RCC 7860 (cell line): ENCODE data around the gene EBP.
A peak's percentile ranks its signal among the peaks of the same experiment; 100 is the strongest.

ENCODE experiments used
- DNase-seq: peaks from one replicate; pipeline ENCODE4 v3.0.0-alpha.2; 2015; ENCODE audit warnings: low spot score
- FAIRE-seq: peaks from 2 replicates; lab custom pipeline; 2012; peaks lifted over from hg19 to GRCh38; lab: Jason Lieb, UNC

Gene EBP

DNA sequence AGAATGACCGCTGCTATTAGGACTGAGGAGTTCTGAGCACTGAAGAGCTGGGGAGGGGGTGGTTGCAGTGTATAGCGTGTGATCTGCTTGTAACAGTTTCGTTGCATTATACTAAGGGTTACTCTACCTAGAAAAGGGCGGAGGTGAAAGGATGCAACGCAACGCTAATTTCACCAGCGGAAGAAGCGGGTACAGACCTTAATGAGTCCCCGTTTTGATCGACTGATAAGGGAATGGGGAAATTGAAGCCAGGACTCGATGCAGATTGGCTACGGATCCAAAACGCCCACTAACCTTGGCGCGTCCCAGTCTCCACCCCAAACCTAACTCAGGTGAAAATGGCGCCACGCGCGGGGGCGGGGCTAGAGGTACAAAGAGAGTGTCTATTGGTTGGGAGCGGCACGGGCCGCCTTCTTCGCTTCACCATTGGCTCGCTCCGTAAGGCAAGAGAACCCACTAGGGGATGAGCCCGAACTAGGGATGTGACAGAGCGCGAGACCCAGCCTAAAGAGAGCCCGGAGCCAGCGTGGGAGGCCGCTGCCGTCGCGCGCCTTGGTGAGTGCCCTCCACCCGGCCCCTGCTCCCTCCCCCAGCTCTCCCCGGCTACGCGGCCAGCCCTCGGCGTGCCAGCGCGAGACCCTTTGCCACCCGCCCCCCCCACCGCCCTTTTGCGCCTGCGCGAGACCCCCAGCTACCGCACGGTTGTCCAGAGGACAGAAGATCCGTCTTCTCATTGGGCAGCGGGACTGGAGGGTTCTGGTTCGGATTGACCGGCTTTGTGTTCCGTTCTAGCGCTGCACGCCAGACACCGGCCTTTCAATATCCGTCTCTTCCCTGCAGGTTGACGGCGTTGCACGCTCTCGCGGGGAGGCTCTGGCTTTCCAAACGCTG lies at the start of gene EBP:
Gene EBP, plus strand, starts transcription at position 456 of the 891 bp plus-strand sequence. CDS start 1,964 bp downstream, outside the sequence.
- DNase-seq (peak; percentile 86), FAIRE-seq (peak; percentile 93)

DNA sequence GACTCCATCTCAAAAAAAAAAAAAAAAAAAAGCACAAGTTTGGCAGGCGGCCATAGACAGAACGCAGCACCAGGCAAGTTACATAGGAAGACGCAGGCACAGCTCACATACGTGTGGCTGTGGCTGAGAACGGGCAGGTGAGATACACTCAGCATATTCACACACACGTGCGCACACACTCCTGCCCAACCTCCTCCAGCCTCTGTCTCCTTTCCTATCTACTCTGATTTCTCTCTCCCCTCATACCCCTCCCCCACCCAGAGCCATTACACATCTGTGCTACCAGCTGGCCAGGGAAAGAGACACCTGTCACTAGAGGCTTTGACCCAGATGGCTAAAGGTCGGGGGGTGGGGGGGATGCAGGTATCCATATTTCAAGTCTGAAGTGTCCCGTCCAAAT lies 49.4 kb upstream of the EBP start:
- FAIRE-seq (no peak), DNase-seq (no peak)

DNA sequence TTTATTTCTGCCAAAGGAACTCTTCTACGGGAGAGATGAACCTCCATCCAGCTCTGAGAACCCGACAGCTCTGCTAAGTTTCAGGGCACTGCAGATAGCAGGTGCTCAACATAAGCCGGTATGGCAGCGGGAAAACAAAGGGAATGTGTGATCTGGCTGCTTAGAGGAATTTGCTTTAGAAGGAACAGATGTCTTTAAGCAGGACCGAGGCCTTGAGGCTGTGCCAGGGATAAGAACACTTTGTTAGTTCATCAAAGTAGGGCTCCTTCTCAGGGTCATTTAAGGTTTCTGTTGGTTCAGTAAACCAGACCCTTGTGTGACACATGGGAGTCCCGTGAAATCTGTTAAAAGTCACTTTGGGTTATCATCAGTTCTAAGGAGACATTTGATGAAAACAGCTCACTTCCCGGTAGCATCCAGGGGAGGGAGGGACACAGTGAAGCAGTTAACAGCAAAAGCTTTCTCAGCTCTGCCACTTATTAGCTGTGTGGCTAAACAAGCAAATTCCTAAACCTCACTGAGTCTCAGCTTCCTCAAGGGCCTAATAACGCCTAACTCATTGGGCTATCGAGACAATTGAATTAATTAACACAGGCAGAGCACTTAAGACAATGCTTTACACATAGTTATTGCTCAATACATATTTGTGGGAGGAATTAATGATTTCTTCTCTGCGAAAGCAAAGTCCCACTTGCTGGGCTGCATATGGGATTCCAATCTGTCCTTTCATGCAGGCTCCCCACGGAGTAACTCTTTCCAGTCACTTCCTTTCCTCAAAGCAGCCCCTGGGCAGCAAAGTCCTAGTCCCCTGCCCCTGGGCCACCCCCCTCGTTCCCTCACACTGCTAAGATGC lies 48.5 kb upstream of the EBP start:
- FAIRE-seq = no peak
- no peak for DNase-seq

DNA sequence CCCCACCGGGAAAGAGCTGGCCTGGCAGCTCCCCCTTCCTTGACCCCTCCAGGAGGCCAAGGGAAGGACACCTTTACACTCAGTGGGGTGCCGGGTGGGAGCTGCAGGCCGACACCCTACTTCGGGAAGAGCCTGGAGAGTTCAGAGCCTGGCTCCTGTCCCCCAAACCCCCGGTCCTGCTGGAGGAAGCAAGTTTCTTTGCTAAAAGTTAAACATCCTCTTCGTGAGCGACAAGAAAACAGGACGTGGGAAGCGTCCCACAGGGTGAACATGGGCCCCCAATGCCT lies 48.0 kb upstream of the EBP start:
- FAIRE-seq (no peak), DNase-seq (no peak)

DNA sequence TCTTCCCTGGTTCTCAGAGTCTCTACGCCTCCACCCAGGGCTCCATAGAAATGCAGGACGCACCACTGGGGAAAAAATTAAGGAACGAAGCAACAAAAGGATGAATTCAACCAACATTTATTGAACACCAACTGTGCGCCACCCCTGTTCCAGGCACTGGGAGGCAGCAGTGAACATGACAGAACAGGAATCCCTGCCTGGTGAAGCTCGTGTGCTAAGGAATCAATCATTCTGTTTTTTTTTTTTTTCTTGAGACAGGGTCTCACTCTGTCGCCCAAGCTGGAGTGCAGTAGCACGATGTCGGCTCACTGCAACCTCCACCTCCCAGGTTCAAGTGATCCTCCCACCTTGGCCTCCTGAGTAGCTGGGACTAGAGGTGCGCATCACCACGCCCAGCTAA lies 47.5 kb upstream of the EBP start:
- DNase-seq (no peak), FAIRE-seq (no peak)

DNA sequence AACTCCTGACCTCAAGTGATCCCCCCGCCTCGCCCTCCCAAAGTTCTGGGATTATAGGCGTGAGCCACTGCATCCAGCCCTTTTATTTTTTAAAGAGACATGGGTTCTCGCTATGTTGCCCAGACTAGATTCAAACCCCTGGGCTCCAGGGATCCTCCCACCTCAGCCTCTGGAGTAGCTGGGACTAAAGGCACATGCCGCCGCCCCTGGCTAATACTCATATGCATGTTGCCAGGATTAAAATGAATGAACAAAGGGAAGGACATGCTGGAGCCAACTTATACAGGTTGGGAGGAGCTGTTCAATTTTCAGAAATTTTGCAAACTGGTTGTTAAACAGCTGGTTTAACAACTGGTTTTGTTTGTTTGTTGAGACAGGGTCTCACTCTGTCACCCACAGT lies 47.0 kb upstream of the EBP start:
- no peak for DNase-seq
- FAIRE-seq = no peak

DNA sequence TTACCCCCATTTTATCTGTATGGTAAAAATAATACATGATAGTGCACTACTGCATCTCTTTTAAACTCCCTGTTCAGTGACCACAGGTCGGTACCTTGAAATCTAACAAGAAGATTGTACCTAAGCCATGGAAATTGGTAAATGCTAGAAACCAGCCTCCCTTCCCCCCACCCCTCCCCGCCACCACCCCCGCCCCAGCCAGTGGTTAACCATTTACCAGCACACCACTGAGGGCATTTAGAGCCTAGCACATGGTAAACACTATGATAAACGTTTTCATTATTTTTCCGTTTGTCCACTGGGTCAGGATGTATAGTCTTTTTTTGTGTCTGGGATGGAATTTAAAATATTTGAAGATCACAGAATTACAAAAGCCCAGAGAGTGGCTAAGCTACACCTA lies 46.3 kb upstream of the EBP start:
- no peak for DNase-seq
- no peak for FAIRE-seq

DNA sequence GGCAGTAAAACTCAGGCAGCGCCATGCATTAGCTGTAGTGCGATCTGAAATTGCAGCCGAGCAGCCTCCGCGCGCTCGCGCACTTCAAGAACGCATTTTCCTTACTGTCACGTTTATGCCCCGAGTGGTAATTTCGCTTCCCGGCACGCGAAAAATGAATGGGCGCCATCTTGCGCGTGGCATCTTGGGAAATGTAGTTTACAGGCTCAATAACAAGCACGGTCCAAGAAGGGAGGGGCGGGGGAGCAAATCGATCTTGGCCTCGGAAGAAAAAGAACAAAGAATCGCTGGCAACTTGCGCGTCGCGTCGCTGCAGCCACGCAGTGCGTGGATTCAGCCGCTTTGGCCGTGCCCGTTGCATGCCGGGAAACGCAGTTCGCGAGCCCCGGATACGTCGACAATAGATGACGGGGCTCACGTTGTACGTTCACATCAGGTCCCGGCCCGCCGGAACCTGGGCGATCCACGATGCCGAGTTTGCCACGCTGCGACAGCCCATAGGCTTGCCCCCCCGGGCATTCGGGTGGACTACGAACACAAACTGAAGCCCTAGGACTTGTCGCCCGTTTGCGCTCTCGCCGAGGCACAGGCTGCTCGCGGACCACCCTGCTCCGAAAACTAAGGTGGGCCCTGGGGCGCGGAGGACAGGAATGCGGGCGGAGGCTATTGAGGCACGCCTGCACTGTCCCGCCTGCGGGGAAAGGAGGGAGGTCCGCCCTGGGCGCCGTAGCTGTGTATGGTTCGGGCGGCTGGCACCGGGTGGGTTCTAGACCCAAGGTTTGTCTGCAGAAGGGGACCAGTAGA lies 45.6 kb upstream of the EBP start, which contains the start of gene FTSJ1:
Gene FTSJ1, plus strand, starts transcription at position 426 of the 804 bp plus-strand sequence. CDS start 1,849 bp downstream, outside the sequence.
- DNase-seq = peak; percentile 76
- FAIRE-seq = peak; percentile 88

DNA sequence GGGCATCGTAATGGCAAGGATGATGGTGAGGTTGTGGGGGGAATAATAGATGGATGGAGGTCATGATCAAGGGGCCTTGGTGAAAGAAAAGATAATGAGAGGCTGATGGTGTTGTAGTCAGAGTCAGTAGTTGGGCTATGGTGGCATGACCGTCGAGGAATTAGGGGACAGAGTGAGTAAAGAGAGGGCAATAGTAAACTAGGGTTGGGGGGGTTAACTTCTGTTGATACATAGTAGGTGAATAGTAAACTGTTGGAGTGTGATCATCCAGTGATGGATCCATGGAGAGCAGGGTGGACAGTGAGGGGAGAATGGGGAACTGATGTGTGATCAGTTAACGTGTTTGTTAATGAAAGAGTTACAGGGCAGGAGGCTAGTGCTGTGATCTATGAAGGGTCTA lies 44.7 kb upstream of the EBP start:
- DNase-seq (no peak), FAIRE-seq (no peak)

DNA sequence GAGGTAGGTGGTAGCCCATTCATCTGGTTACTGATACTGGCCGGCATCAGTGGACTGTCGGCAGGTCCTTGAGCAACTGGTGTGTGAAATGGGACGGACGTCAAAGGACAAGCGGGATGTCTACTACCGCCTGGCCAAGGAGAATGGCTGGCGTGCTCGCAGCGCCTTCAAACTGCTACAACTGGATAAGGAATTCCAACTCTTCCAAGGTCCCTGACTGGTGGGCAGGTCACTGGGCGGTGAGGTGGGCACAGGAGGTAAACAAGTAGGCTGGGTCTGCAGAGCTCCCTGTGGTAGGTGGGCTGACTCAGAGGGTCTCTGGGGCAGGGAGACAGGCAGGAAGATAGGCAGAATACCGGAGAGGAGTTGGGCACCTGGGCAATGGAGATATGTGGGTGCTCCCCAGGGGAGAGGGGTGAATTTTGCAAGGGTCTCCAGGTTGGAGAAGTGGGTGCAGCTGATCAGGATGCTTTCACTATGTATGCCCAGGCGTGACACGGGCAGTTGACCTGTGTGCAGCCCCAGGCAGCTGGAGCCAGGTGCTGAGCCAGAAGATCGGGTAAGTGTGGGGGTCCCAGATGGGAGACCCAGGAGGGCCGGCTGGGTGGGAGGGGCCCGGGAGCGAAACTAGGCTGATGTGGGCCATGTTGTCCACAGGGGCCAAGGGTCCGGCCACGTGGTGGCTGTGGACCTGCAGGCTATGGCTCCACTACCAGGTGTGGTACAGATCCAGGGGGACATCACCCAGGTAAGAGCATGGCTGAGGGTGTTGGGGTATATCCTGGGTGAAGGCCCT lies 43.5 kb upstream of the EBP start:
- no peak for DNase-seq
- FAIRE-seq = no peak

DNA sequence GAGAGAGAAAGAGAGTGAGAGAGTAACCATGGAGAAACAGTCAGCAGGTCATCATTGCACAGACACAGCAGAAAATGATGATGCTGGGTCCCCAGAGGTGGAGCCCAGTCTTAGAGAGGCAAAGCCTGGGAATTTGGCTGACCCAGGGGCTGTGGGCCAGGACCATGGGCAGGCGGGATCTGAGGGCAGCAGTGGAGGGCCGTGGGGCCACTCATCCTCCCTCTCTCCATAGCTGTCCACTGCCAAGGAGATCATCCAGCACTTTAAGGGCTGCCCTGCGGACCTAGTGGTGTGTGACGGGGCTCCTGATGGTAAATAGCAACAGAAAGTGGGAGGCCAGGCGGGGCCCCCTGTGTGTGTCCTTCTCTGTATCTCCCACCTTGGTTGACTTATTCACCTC lies 42.8 kb upstream of the EBP start:
- no peak for DNase-seq

DNA sequence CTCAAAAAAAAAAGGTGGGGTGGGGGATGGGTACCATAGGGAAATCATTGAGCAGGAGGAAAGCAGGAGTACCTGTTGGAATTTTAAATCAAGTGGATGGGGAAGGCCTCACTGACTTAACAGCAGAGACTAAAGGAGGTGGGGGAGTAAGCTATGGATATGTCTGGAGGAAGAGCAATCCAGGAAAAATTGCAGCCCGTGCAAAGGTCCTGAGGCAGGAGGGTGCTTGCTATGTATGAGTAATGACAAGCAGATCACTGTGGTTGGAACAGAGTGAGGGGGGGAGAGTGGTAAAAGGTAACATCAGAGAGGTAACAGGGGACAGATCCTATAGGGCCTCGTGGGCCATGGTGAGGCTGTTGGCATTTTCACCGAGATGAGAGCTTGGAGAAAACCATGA lies 41.5 kb upstream of the EBP start:
- FAIRE-seq = no peak
- DNase-seq = no peak

More for the DNA sequence above, 42.8 kb upstream of the EBP start:
- no peak for FAIRE-seq

DNA sequence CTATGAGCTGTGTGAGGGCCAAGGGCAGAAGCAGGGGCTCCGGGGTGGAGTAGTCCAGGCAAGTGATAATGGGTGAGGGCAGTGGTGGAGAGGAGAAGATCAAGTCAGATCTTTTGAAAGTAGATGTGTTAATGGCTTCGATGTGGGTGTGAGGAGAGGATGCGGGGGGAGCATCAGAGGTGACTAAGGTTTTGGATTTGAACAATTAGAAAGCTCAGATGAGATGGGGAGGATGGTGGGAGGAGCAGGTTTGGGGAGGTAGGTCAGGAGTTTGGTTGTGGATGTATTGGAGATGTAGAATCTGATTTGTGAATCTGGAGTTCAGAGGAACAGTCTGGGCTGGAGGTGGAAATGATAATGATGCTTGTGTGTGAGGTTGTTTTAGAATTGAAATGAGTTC lies 41.0 kb upstream of the EBP start:
- FAIRE-seq (no peak), DNase-seq (no peak)

DNA sequence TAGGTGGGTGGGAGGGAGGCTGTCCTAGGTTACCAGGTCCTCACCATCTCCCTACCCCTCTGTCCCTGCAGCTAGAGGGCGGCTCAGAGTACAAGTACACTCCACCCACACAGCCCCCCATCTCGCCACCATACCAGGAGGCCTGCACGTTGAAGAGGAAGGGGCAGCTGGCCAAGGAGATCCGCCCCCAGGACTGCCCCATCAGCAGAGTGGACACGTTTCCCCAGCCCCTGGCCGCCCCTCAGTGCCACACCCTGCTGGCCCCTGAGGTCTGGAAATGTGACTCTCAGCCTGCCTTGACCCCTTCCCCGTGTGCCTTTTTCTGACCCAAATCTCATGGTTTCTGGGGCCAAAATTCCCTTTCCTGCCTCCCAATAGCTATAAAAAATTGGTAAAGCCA lies 39.1 kb upstream of the EBP start:
- FAIRE-seq = no peak
- no peak for DNase-seq

DNA sequence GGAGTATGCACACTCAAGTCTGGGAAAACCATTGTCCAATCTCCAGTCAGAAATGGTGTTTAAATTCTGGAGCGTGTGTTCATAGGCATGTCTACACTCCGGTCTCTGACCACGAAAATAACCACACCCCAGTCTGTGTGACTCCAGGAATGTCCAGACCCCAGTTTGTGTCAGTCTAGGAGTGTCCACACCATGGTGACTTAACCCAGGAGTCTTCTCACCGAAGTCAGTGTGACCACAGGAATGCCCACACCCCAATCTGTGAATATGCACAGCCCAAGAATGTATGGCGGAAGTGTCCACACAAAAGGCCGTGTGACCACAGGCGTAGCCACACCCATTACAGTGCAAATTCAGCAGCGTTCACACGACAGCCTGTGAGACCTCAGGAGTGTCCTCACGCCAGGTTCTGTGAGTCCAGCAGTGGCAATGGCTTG lies 34.2 kb upstream of the EBP start:
- peak; percentile 99 for FAIRE-seq
- DNase-seq = peak; percentile 99

DNA sequence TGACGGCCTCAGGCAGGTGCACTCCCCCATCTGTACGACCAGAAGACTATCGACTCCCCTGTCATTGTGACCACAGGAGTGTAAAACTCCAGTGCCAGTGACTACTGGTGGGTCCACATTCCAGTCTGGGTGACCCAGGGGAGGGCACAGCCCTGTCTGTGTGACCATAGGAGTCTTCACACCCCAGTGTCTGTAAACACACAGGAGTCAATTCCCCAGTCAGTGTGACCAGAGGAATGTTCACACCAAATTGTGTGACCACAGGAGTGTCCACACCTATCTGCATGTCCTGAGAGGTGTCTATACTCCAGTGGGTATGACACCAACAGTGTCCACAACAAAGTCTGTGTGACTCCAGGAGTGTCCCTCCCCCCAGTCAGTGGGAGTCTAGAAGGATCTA lies 33.6 kb upstream of the EBP start:
- DNase-seq = no peak
- FAIRE-seq = no peak

DNA sequence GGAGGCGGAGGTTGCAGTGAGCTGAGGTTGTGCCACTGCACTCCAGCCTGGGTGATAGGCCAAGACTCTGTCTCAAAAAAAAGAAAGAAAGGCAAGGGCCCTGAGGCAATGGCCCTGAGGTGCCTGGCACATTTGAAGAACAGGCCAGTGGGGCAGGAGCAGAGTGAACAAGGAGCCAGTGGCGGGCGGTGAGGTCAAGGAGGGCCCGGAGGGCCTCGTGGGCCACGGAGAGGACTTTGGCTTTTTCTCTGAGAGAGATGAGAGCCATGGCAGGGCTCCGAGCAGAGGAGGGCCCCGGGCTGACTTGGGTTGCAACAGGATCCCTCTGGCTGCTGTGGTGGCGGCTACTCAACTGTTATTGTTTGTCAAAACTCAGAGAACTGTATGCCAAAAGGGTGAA lies 32.3 kb upstream of the EBP start:
- FAIRE-seq = no peak
- no peak for DNase-seq

DNA sequence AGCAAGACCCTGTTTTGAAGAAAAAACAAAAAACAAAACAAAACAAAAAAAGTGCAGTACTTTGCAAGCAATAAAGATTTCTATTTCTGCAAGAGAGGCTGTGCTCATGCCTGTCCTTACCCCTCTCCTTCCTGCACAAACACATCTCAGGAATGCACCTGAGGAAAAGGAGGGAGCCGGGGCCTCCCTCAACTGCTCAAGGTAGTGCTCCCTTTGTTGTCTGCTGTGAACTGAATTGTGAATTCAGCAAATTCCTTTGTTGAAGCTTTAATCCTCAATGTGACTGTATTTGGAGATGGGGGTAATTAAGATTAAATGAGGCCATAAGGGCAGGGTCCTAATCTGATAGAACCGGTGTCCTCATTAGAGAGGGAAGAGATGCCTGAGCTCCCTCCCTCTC lies 31.7 kb upstream of the EBP start:
- no peak for FAIRE-seq

DNA sequence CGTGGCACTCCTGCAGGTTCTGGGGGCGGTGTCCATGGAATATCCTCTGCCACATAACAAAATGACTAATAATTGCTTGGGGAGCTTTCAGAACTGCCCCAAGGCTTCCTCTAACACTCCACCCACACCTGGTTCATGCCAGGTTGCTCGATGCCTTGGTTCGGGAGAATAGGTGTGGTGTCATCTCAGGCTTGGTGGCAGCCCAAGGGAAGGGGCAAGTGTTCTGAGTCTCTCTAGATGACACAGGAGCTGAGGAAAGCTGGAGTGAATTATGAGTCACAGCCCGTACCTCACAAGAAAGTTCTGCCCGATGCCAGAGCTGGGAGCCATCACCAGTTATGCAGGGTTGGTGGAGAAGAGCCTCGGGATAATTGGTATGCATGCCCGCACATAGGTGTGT lies 30.9 kb upstream of the EBP start:
- FAIRE-seq = peak; percentile 28
- DNase-seq = peak; percentile 47

More for the DNA sequence above, 31.7 kb upstream of the EBP start:
- DNase-seq = no peak

DNA sequence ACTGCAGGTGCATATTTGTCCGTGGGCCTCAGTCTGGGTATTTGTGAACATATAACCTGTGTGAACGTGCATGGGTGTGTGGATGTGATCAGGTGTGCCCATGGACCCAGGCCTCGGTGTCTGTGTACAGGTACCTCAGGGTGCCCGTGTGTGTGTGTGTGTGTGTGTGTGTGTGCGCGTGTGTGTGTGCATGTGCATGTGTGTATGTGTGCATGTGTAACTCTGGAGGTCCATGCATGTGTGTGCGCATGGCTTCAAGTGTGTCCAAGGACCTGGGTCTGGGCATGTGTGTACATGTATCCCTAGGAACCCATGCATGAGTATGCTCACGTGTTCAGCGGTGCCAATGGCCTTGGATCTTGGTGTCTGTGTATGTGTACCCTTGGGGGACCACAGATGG lies 29.8 kb upstream of the EBP start:
- DNase-seq (no peak), FAIRE-seq (no peak)
